Spleen (tissue), 13 donors: ENCODE measurements around the gene FBXO31. TPM values are rescaled to one million over a fixed set of nuclear protein-coding genes. Genes with fewer than 3 reads are reported as not detected.
A peak's percentile ranks its signal among the peaks of the same experiment; 100 is the strongest.

Experiments
- DNase-seq: peaks from one replicate; pipeline ENCODE4 v3.0.0-alpha.2; 2020
- H3K27ac ChIP-seq, 8 donors: fragments of 200-600 bp; sonication (generic) in 7 of 8; 1 replicate in 4 of 8; 2 replicates in 4 of 8; pipeline versions ENCODE4 v1.5.0 to v1.8.0; 2016 to 2021; ENCODE audit warnings: inconsistent platforms in 4 of 8, mild to moderate bottlenecking in 4 of 8, moderate library complexity in 1 of 8
- H3K27me3 ChIP-seq, 7 donors: fragments of 200-600 bp; sonication (generic) in 6 of 7; replicated peaks in 1 of 7; 1 replicate in 4 of 7; 2 replicates in 3 of 7; pipeline versions ENCODE4 v1.5.0 to v1.8.0; 2016 to 2021; ENCODE audit warnings: inconsistent platforms in 3 of 7, mild to moderate bottlenecking in 1 of 7
- H3K36me3 ChIP-seq, 6 donors: fragments of 200-600 bp; sonication (generic) in 5 of 6; 1 replicate in 4 of 6; 2 replicates in 2 of 6; pipeline versions ENCODE4 v1.5.0 to v1.8.0; 2016 to 2021; ENCODE audit warnings: inconsistent platforms in 2 of 6
- H3K4me1 ChIP-seq, 6 donors: fragments of 200-600 bp; sonication (generic) in 5 of 6; 1 replicate in 3 of 6; 2 replicates in 3 of 6; pipeline versions ENCODE4 v1.5.0 to v1.8.0; 2016 to 2021; ENCODE audit warnings: inconsistent platforms in 3 of 6
- H3K4me3 ChIP-seq, 8 donors: fragments of 200-600 bp; sonication (generic) in 7 of 8; 1 replicate in 4 of 8; 2 replicates in 4 of 8; pipeline versions ENCODE4 v1.5.0 to v1.8.0; 2016 to 2021; ENCODE audit warnings: inconsistent platforms in 4 of 8, mild to moderate bottlenecking in 4 of 8, moderate library complexity in 2 of 8
- H3K9me3 ChIP-seq, 8 donors: fragments of 200-600 bp; sonication (generic) in 7 of 8; 1 replicate in 4 of 8; 2 replicates in 4 of 8; pipeline versions ENCODE4 v1.5.0 to v1.8.0; 2016 to 2021; ENCODE audit warnings: inconsistent platforms in 4 of 8
- CTCF ChIP-seq, 11 experiments: fragments of 200-600 bp in 7 of 11; fragments of 450-650 bp in 4 of 11; sonication (generic) in 4 of 11; IDR thresholded peaks in 8 of 11; conservative IDR thresholded peaks in 3 of 11; 1 replicate in 7 of 11; 2 replicates in 4 of 11; pipeline versions ENCODE4 v1.4.0 to v1.8.0; 2016 to 2021; ENCODE audit warnings: antibody characterized with exemption in 11 of 11, inconsistent platforms in 4 of 11, mild to moderate bottlenecking in 1 of 11
- POLR2A ChIP-seq, 3 donors: fragments of 450-650 bp; IDR thresholded peaks; one replicate each; pipeline ENCODE4 v1.5.1; 2017; ENCODE audit warnings: antibody characterized with exemption in 3 of 3, mild to moderate bottlenecking in 1 of 3
- POLR2AphosphoS5 ChIP-seq, 3 donors: sonication (generic); formaldehyde crosslinking; IDR thresholded peaks; one replicate each; pipeline ENCODE4 v1.5.1; 2017; ENCODE audit warnings: antibody characterized with exemption in 3 of 3
- WGBS, 5 donors: extraction: QIAGEN DNeasy Blood & Tissue Kit in 3 of 5; methylation state at CpG; one replicate each; pipeline versions ENCODE4 v1.1.5 to v1.1.7; 2013 to 2018; 5-methylcytosine and 5-hydroxymethylcytosine counted together
- intact Hi-C: fragments of 100-400 bp; cut with DNase I; formaldehyde crosslinking; loops from one replicate; pipeline ENCODE4 v1.15.0; 2023; ENCODE audit warnings: low total_unique reads
- long read RNA-seq, 2 donors: transcript quantifications; one replicate each; lab custom pipeline, GENCODE V29; 2026
- polyA plus RNA-seq, 3 donors: library from polyadenylated mRNA; stranded (reverse); fragments of 200-250 nt; gene quantifications; one replicate each; pipeline ENCODE4 v1.2.1, GENCODE V29; 2013
- total RNA-seq, 7 donors: library from RNA; depleted of rRNA in 3 of 7; stranded (reverse); fragments of >200 nt in 3 of 7; fragmentation: NEBNext Ultra II Directional in 4 of 7; extraction: Animal tissue kit (Norgen Biotek cat#: 25700) in 4 of 7; gene quantifications; one replicate each; pipeline versions ENCODE4 v1.1.0 to v1.2.1, GENCODE V29; 2016 to 2021
- donor health status: healthy with polysubstance abuse.
- donor health status: DM: no; HTN: no; CAD: no; lungs with moderate emphysema.
- donor health status: DM: no; HTN: no; CAD: no.
- donor health status: Bipolar disorder and iron deficiency.
- donor health status: healthy.
- donor health status: DM: no; HTN: no; CAD: no.
- donor health status: DM: yes; HTN: yes; CAD: no.

Gene FBXO31, protein sequence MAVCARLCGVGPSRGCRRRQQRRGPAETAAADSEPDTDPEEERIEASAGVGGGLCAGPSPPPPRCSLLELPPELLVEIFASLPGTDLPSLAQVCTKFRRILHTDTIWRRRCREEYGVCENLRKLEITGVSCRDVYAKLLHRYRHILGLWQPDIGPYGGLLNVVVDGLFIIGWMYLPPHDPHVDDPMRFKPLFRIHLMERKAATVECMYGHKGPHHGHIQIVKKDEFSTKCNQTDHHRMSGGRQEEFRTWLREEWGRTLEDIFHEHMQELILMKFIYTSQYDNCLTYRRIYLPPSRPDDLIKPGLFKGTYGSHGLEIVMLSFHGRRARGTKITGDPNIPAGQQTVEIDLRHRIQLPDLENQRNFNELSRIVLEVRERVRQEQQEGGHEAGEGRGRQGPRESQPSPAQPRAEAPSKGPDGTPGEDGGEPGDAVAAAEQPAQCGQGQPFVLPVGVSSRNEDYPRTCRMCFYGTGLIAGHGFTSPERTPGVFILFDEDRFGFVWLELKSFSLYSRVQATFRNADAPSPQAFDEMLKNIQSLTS
- 10 to 100 TPM; 23.6 to 30.6 (median 27.2) TPM for total RNA-seq
- polyA plus RNA-seq: 10 to 100 TPM in 1 of 3 donors, 1 to 10 TPM in 2; 7.9 to 11.0 (median 9.7) TPM
- long read RNA-seq, donor 1, full-length matches to known transcripts: 2 of 2 reads
- long read RNA-seq, donor 1, partial matches to known transcripts: 0 of 2 reads
- long read RNA-seq, donor 1, other reads (novel, unspliced or antisense): 0 of 2 reads
- long read RNA-seq, donor 2, full-length matches to known transcripts: 1 of 1 reads
- long read RNA-seq, donor 2, partial matches to known transcripts: 0 of 1 reads
- long read RNA-seq, donor 2, other reads (novel, unspliced or antisense): 0 of 1 reads

- Histone ChIP-seq H3K27ac (peak within 1 kb of the TSS; percentile 75 to 93 (median 92)), H3K27me3 (no peaks in the 10 kb centered on the region), H3K9me3 (no peaks in the 10 kb centered on the region), H3K4me3 (peak within 1 kb of the TSS; percentile 63 to 94 (median 80)), H3K4me1 (peaks cover 18 to 90% (median 71%) of the 10 kb centered on the region in 6 donors), H3K36me3 (no peaks in the 10 kb centered on the region)
- peak; percentile 97 for DNase-seq
- 0 to 1% (median 0%) methylated on average over 3 to 92 of the region's 92 CpGs for WGBS, 5 donors
- peak; percentile 82 to 90 (median 85) for TF ChIP-seq POLR2AphosphoS5 (IDR thresholded peaks at IDR 0.05)
- TF ChIP-seq POLR2A (IDR thresholded peaks at IDR 0.05): peak in 1 of 3 donors; percentile 59
- TF ChIP-seq CTCF (IDR thresholded peaks at IDR 0.05 in 8 of 11, conservative IDR thresholded peaks at IDR 0.05 in 3 of 11): no peak
- intact Hi-C loops: loop anchor here (5.0 to 10.0 kb wide), 2 partner anchors 66 to 381 kb away; partner anchors contain the start of genes C16orf95 and KLHDC4
Measured at GRCh38 chr16:87383505-87384161, at the start of gene FBXO31. TSS of gene FBXO31 (minus strand) at chr16:87383776. CDS start at chr16:87383744, 32 bp downstream.

- intact Hi-C loops: no loop called here
- WGBS, 5 donors: 93 to 96% (median 95%) methylated on average over 14 to 15 of the region's 15 CpGs
- Histone ChIP-seq H3K36me3 (peaks cover 0 to 39% (median 12%) of the 10 kb centered on the region in 6 donors), H3K27ac (no peak overlapping the region), H3K27me3 (peaks cover 0 to 8% (median 0%) of the 10 kb centered on the region in 7 donors), H3K4me3 (no peak overlapping the region), H3K9me3 (no peaks in the 10 kb centered on the region), H3K4me1 (peaks cover 14 to 26% (median 19%) of the 10 kb centered on the region in 6 donors)
- TF ChIP-seq CTCF (IDR thresholded peaks at IDR 0.05 in 8 of 11, conservative IDR thresholded peaks at IDR 0.05 in 3 of 11) (no peak), POLR2A (IDR thresholded peaks at IDR 0.05) (no peak), POLR2AphosphoS5 (IDR thresholded peaks at IDR 0.05) (no peak)
- DNase-seq: no peak
Measured at GRCh38 chr16:87432330-87432915, 48.8 kb upstream of the FBXO31 start.

GRCh38 chr16:87431926-87432325 is 48.4 kb upstream of the FBXO31 start:
- DNase-seq: no peak

More at GRCh38 chr16:87431926-87432325, 48.4 kb upstream of the FBXO31 start:
- intact Hi-C loops: no loop called here
- WGBS, 5 donors: 74 to 93% (median 91%) methylated on average over 7 of the region's 7 CpGs
- H3K36me3 ChIP-seq: peaks cover 0 to 39% (median 12%) of the 10 kb centered on the region in 6 donors
- H3K9me3 ChIP-seq: no peaks in the 10 kb centered on the region
- H3K27ac ChIP-seq: no peak overlapping the region
- TF ChIP-seq CTCF (IDR thresholded peaks at IDR 0.05 in 8 of 11, conservative IDR thresholded peaks at IDR 0.05 in 3 of 11) (no peak), POLR2A (IDR thresholded peaks at IDR 0.05) (no peak), POLR2AphosphoS5 (IDR thresholded peaks at IDR 0.05) (no peak)
- peaks cover 0 to 8% (median 0%) of the 10 kb centered on the region in 7 donors for H3K27me3 ChIP-seq
- peaks cover 13 to 25% (median 19%) of the 10 kb centered on the region in 6 donors for H3K4me1 ChIP-seq
- H3K4me3 ChIP-seq: no peak overlapping the region
